K562 (cell line): ENCODE data around the gene FHIT. TPM values are rescaled to one million over a fixed set of nuclear protein-coding genes. Genes with fewer than 3 reads are reported as not detected.

ENCODE experiments used
- ATAC-seq: fragments of 200-7000 bp; cut with Tn5 transposase; 3 replicates; pipeline ENCODE4 v1.9.1; 2020; ENCODE audit warnings: moderate library complexity
- BruUV-seq: library from RNA; stranded (reverse); fragments of 400-500 nt; replicated peaks from 2 replicates; lab custom pipeline; 2021; lab: Mats Ljungman, UMichigan
- CTCF ChIA-PET: fragments of 300-600 bp; formaldehyde crosslinking; extraction: SDS; loops from one replicate; lab custom pipeline; 2021; ENCODE audit warnings: low intra/inter-chr PET ratio; lab: Yijun Ruan, JAX
- POLR2A ChIA-PET: fragments of 300-600, 350-650 bp; sonication (Branson Sonifier 250); formaldehyde crosslinking; extraction: SDS; loops from one replicate; lab custom pipeline; 2021; ENCODE audit warnings: antibody characterized with exemption, inconsistent platforms; lab: Yijun Ruan, JAX
- DNase-seq, 4 experiments: peaks; one replicate each; pipeline versions ENCODE4 v3.0.0 to v3.0.0-alpha.2; 2011 to 2018; ENCODE audit warnings: low spot score in 3 of 4, mixed read lengths in 3 of 4; ENCODE audit errors: extremely low read depth in 1 of 4
- FAIRE-seq: peaks from 2 replicates; lab custom pipeline; 2011; peaks lifted over from hg19 to GRCh38; lab: Jason Lieb, UNC
- H2AFZ ChIP-seq: 2 replicates; pipeline ENCODE4 v1.6.0; 2011; ENCODE audit warnings: low read depth, low read length, control low read depth, inconsistent platforms
- H3K27ac ChIP-seq: fragments of 200-600 bp; 3 replicates; pipeline ENCODE4 v1.8.0; 2011; ENCODE audit warnings: low read depth, mild to moderate bottlenecking, control low read depth, inconsistent platforms, low read length, moderate library complexity, mixed read lengths; ENCODE audit errors: extremely low read depth
- H3K27me3 ChIP-seq, 2 experiments: fragments of 300-600 bp in 1 of 2; 2 replicates in 1 of 2; 3 replicates in 1 of 2; pipeline versions ENCODE4 v1.6.0 to v1.8.0; 2011; ENCODE audit warnings: inconsistent platforms in 2 of 2, low read length in 2 of 2, mild to moderate bottlenecking in 1 of 2, mixed read lengths in 1 of 2, moderate library complexity in 1 of 2; ENCODE audit not compliant: control insufficient read depth in 2 of 2, insufficient read depth in 2 of 2
- H3K36me3 ChIP-seq: fragments of 300-600 bp; 3 replicates; pipeline ENCODE4 v1.8.0; 2011; ENCODE audit warnings: mild to moderate bottlenecking, low read length, inconsistent platforms; ENCODE audit not compliant: control insufficient read depth, insufficient read depth
- H3K4me1 ChIP-seq, 2 experiments: fragments of 200-600 bp in 1 of 2; replicated peaks in 1 of 2; 2 replicates in 1 of 2; 3 replicates in 1 of 2; pipeline versions ENCODE4 v1.5.1 to v1.8.0; 2011; ENCODE audit warnings: inconsistent platforms in 2 of 2, low read length in 2 of 2, mild to moderate bottlenecking in 1 of 2, mixed read lengths in 1 of 2, moderate library complexity in 1 of 2; ENCODE audit not compliant: control insufficient read depth in 2 of 2, insufficient read depth in 2 of 2
- H3K4me2 ChIP-seq: 2 replicates; pipeline ENCODE4 v1.6.1; 2011; ENCODE audit warnings: low read length, control low read depth, inconsistent platforms, mixed read lengths; ENCODE audit not compliant: insufficient read depth
- H3K4me3 ChIP-seq: fragments of 200-600 bp; sonication (generic), shearing (Covaris generic); 2 replicates; pipeline ENCODE4 v1.5.1; 2016; ENCODE audit warnings: control low read depth, inconsistent platforms
- H3K79me2 ChIP-seq: fragments of 200-600 bp; 3 replicates; pipeline ENCODE4 v1.8.0; 2011; ENCODE audit warnings: low read length, inconsistent platforms; ENCODE audit not compliant: control insufficient read depth, insufficient read depth
- H3K9ac ChIP-seq, 2 experiments: 2 replicates each; pipeline versions ENCODE4 v1.6.0 to v1.6.1; 2011; ENCODE audit warnings: low read depth in 2 of 2, low read length in 2 of 2, control low read depth in 1 of 2, inconsistent platforms in 1 of 2, mild to moderate bottlenecking in 1 of 2, mixed read lengths in 1 of 2; ENCODE audit not compliant: insufficient read depth in 1 of 2
- H3K9me1 ChIP-seq: one replicate; pipeline ENCODE4 v1.6.0; 2011; ENCODE audit warnings: inconsistent platforms, mild to moderate bottlenecking, low read length, moderate library complexity; ENCODE audit not compliant: control insufficient read depth, insufficient read depth
- H3K9me3 ChIP-seq: replicated peaks from 2 replicates; pipeline ENCODE4 v1.5.1; 2011; ENCODE audit warnings: low read depth, low read length, inconsistent platforms; ENCODE audit not compliant: control insufficient read depth, insufficient read depth
- H4K20me1 ChIP-seq: replicated peaks from 2 replicates; pipeline ENCODE4 v1.6.1; 2011; ENCODE audit warnings: low read length, inconsistent platforms, mixed read lengths; ENCODE audit not compliant: control insufficient read depth, insufficient read depth
- CREBBP ChIP-seq: IDR thresholded peaks from one replicate; pipeline ENCODE4 v1.6.1; 2012; ENCODE audit warnings: low read depth, mild to moderate bottlenecking, control low read depth, inconsistent platforms, low read length
- KDM1A ChIP-seq, 2 experiments: fragments of 450-650 bp; IDR thresholded peaks; 2 replicates each; pipeline ENCODE4 v1.6.1; 2016; ENCODE audit warnings: mild to moderate bottlenecking in 2 of 2
- SUPT5H ChIP-seq: fragments of 450-650 bp; IDR thresholded peaks from 2 replicates; pipeline ENCODE4 v1.6.1; 2016
- TSC22D4 ChIP-seq: fragments of 450-650 bp; IDR thresholded peaks from 2 replicates; pipeline ENCODE4 v1.6.1; 2016; ENCODE audit warnings: missing genetic modification characterization, missing biosample characterization, control low read depth
- ZKSCAN1 ChIP-seq: fragments of 150-350 bp; IDR thresholded peaks from 2 replicates; pipeline ENCODE4 v1.6.1; 2016; ENCODE audit warnings: low read depth, low read length
- WGBS: fragments of 100-300 bp; shearing (Covaris generic); methylation state at CpG from one replicate; pipeline ENCODE4 v1.1.6; 2016; ENCODE audit warnings: low coverage, mixed read lengths; ENCODE audit not compliant: insufficient coverage; ENCODE audit errors: missing lambda C conversion rate; 5-methylcytosine and 5-hydroxymethylcytosine counted together
- in situ Hi-C: fragments of 300-500 bp; cut with MboI; formaldehyde crosslinking; loops from 4 replicates; pipeline ENCODE4 v1.15.0; 2018; ENCODE audit warnings: inconsistent platforms, mixed read lengths
- intact Hi-C: fragments of 100-400 bp; cut with micrococcal nuclease; formaldehyde crosslinking; loops from 2 replicates; pipeline ENCODE4 v1.14.2; 2022
- polyA plus RNA-seq, 8 experiments: library from polyadenylated mRNA; depleted of rRNA in 4 of 8; stranded (reverse) in 5 of 8; unstranded in 3 of 8; fragments of >200 nt; fragmentation: Nextera tagmentation in 2 of 8; fragmentation: Illumina TruSeq in 1 of 8; extraction: Ambion mirVana in 2 of 8; extraction: Trizol in 1 of 8; gene quantifications; 2 replicates each; pipeline versions ENCODE4 v1.2.1 to v1.2.3, GENCODE V29; 2011 to 2014; ENCODE audit warnings: inconsistent platforms in 1 of 8, missing spikeins in 1 of 8
- total RNA-seq, 7 experiments: library from RNA; depleted of rRNA in 6 of 7; stranded (reverse); fragments of >200 nt in 6 of 7; fragmentation: Illumina TruSeq in 2 of 7; extraction: Trizol in 2 of 7; gene quantifications; 2 replicates each; pipeline versions ENCODE4 v1.2.1 to v1.2.3, GENCODE V29; 2011 to 2021; ENCODE audit warnings: low replicate concordance in 1 of 7
- TF ChIP-seq, protein P1 (sequence below): sonication (generic); IDR thresholded peaks from 2 replicates; pipeline ENCODE4 v1.6.1; 2016
- TF ChIP-seq, protein P2 (sequence below), 3 experiments: fragments of 200-800 bp in 1 of 3; sonication (Bioruptor generic) in 1 of 3; sonication (generic) in 1 of 3; formaldehyde crosslinking in 1 of 3; IDR thresholded peaks; 2 replicates each; pipeline versions ENCODE4 v1.6.1 to v1.8.0; 2016 to 2022; ENCODE audit warnings: mild to moderate bottlenecking in 2 of 3, missing compliant biosample characterization in 2 of 3, missing genetic modification characterization in 2 of 3, missing genetic modification reagents in 1 of 3

FHIT gene
- total and polyA plus RNA-seq, 9 of the 15 experiments (the other 6 are each of a cell fraction or from before 2014, with no cell fraction given) = 1.7 to 9.1 (median 4.3) TPM

DNA sequence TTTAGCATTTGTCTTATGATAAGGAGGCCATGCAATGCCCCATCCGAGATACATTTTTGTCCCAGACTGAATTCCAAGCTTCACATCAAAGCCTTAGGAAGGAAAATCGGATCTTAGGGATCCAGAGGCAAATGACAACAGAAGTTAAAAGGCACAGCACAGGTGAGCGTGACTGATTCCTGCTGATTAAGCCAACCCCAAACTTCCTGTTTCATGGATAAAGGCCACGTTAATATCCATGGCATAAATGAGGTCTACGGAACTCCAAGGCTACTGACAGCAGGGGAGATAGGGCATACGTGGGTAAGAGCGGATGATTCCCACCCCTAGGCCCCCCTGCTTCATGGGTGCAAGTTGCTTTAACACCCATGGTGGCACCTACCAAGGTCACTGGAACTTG, 471.6 kb downstream of the FHIT start:
- DNase-seq = no peak
- TF ChIP-seq, protein P1, sequence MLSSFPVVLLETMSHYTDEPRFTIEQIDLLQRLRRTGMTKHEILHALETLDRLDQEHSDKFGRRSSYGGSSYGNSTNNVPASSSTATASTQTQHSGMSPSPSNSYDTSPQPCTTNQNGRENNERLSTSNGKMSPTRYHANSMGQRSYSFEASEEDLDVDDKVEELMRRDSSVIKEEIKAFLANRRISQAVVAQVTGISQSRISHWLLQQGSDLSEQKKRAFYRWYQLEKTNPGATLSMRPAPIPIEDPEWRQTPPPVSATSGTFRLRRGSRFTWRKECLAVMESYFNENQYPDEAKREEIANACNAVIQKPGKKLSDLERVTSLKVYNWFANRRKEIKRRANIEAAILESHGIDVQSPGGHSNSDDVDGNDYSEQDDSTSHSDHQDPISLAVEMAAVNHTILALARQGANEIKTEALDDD = no peak
- TF ChIP-seq CREBBP = no peak
- TF ChIP-seq KDM1A (IDR thresholded peaks at IDR 0.05) = no peak
- TF ChIP-seq ZKSCAN1 = no peak
- TF ChIP-seq, protein P2, sequence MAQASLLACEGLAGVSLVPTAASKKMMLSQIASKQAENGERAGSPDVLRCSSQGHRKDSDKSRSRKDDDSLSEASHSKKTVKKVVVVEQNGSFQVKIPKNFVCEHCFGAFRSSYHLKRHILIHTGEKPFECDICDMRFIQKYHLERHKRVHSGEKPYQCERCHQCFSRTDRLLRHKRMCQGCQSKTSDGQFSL (CRISPR knock-in tag; IDR thresholded peaks at IDR 0.05) = no peak
- TF ChIP-seq, protein P2 (tag; IDR thresholded peaks at IDR 0.05) = no peak
- TF ChIP-seq SUPT5H = no peak
- no peak for TF ChIP-seq TSC22D4
- TF ChIP-seq, all 486 proteins: peak for 0
- intact Hi-C loops (no loop called here), in situ Hi-C loops (loop anchor here (10.0 kb wide), 1 partner anchor 165 kb away; no protein-coding TSS in a partner anchor)
- H3K4me2 ChIP-seq = no peak overlapping the region
- no peak overlapping the region for H3K4me3 ChIP-seq
- H3K9ac ChIP-seq = no peak overlapping the region
- no peaks in the 10 kb centered on the region for H3K9me1 ChIP-seq
- ATAC-seq (no peak), FAIRE-seq (no peak)
- H3K36me3 ChIP-seq = no peaks in the 10 kb centered on the region
- H3K79me2 ChIP-seq = no peaks in the 10 kb centered on the region
- H3K4me1 ChIP-seq = no peaks in the 10 kb centered on the region
- H2AFZ ChIP-seq = no peak overlapping the region
- H4K20me1 ChIP-seq = no peaks in the 10 kb centered on the region
- WGBS = 27% methylated on average over 7 of the region's 7 CpGs
- ChIA-PET POLR2A (no interaction called here), CTCF (no interaction called here)
- H3K27me3 ChIP-seq = no peaks in the 10 kb centered on the region
- no peak overlapping the region for H3K27ac ChIP-seq
- no peaks in the 10 kb centered on the region for H3K9me3 ChIP-seq
- no TSS peak for BruUV-seq
